Inferior parietal cortex (tissue), 1 donor: ENCODE data around the gene KLHL29.
A peak's percentile ranks its signal among the peaks of the same experiment; 100 is the strongest.

Experiments used
- DNase-seq: peaks from one replicate; pipeline ENCODE4 v3.0.0-alpha.2; 2016; ENCODE audit errors: extremely low spot score

KLHL29 gene

GRCh38 chr2:23549821-23550530, 165.0 kb downstream of the KLHL29 start:
- DNase-seq: no peak

- peak; percentile 39 for DNase-seq
Observed at GRCh38 chr2:23550553-23550952, 165.6 kb downstream of the KLHL29 start.

GRCh38 chr2:23551875-23552274, 166.9 kb downstream of the KLHL29 start:
- DNase-seq: no peak

GRCh38 chr2:23553561-23553960, 168.6 kb downstream of the KLHL29 start:
- DNase-seq: no peak

GRCh38 chr2:23554054-23554697, 169.2 kb downstream of the KLHL29 start:
- no peak for DNase-seq

GRCh38 chr2:23555944-23556343, 171.0 kb downstream of the KLHL29 start:
- DNase-seq: no peak

GRCh38 chr2:23556929-23557328, 171.9 kb downstream of the KLHL29 start:
- DNase-seq: no peak

GRCh38 chr2:23557455-23557854, 172.5 kb downstream of the KLHL29 start:
- no peak for DNase-seq

GRCh38 chr2:23559561-23560239, 174.7 kb downstream of the KLHL29 start:
- no peak for DNase-seq

- DNase-seq: no peak
Observed at GRCh38 chr2:23561088-23561487, 176.1 kb downstream of the KLHL29 start.

- DNase-seq: no peak
Observed at GRCh38 chr2:23561544-23561943, 176.6 kb downstream of the KLHL29 start.

- DNase-seq: no peak
Observed at GRCh38 chr2:23562143-23562542, 177.2 kb downstream of the KLHL29 start.

- no peak for DNase-seq
Observed at GRCh38 chr2:23563151-23563550, 178.2 kb downstream of the KLHL29 start.

GRCh38 chr2:23563673-23564614, 179.0 kb downstream of the KLHL29 start:
- peak; percentile 36 for DNase-seq

- no peak for DNase-seq
Observed at GRCh38 chr2:23564615-23564960, 179.6 kb downstream of the KLHL29 start.

- DNase-seq: no peak
Observed at GRCh38 chr2:23565374-23565773, 180.4 kb downstream of the KLHL29 start.

- DNase-seq: no peak
Observed at GRCh38 chr2:23565814-23566213, 180.8 kb downstream of the KLHL29 start.

- no peak for DNase-seq
Observed at GRCh38 chr2:23566241-23567142, 181.5 kb downstream of the KLHL29 start.

- DNase-seq: no peak
Observed at GRCh38 chr2:23567161-23567756, 182.3 kb downstream of the KLHL29 start.

- DNase-seq: no peak
Observed at GRCh38 chr2:23568211-23568610, 183.2 kb downstream of the KLHL29 start.
